Right cardiac atrium (tissue), 5 donors: ENCODE data around the gene NUAK2. TPM values are rescaled to one million over a fixed set of nuclear protein-coding genes. Genes with fewer than 3 reads are reported as not detected.
A peak's percentile ranks its signal among the peaks of the same experiment; 100 is the strongest.

Source experiments
- ATAC-seq, 2 donors: fragments of 200-7000 bp; cut with Tn5 transposase; one replicate each; pipeline versions ENCODE4 v1.8.0 to v1.9.1; 2020; ENCODE audit warnings: moderate library complexity in 2 of 2, mild to moderate bottlenecking in 1 of 2
- DNase-seq, 3 donors: peaks; one replicate each; pipeline ENCODE4 v3.0.0-alpha.2; 2020
- H3K27ac ChIP-seq: one replicate; pipeline ENCODE4 v1.5.1; 2013; ENCODE audit warnings: mild to moderate bottlenecking, low read length, control low read depth, moderate library complexity
- H3K27me3 ChIP-seq: one replicate; pipeline ENCODE4 v1.6.1; 2013; ENCODE audit not compliant: control insufficient read depth, insufficient read depth
- H3K4me1 ChIP-seq: one replicate; pipeline ENCODE4 v1.6.1; 2013; ENCODE audit warnings: low read length; ENCODE audit not compliant: control insufficient read depth, insufficient read depth
- H3K4me3 ChIP-seq: one replicate; pipeline ENCODE4 v1.5.1; 2013; ENCODE audit warnings: low read length, control low read depth
- H3K9me3 ChIP-seq: one replicate; pipeline ENCODE4 v1.6.1; 2013; ENCODE audit warnings: low read length; ENCODE audit not compliant: control insufficient read depth
- WGBS: extraction: QIAGEN DNeasy Blood & Tissue Kit; methylation state at CpG from one replicate; pipeline ENCODE4 v1.1.7; 2013; 5-methylcytosine and 5-hydroxymethylcytosine counted together
- intact Hi-C, 4 donors: fragments of 100-400 bp; cut with DNase I; formaldehyde crosslinking; loops; one replicate each; pipeline versions ENCODE4 v1.11.0 to v1.14.0; 2022 to 2023
- polyA plus RNA-seq: library from polyadenylated mRNA; stranded (reverse); fragments of 200-250 nt; gene quantifications from one replicate; pipeline ENCODE4 v1.2.3, GENCODE V29; 2013
- total RNA-seq, 4 donors: library from RNA; stranded (reverse); fragmentation: NEBNext Ultra II Directional; extraction: Animal tissue kit (Norgen Biotek cat#: 25700); gene quantifications; one replicate each; pipeline ENCODE4 v1.2.1, GENCODE V29; 2021
- donor health status: healthy with polysubstance abuse.
- donor health status: DM: no; HTN: yes; CAD: no.
- donor health status: DM: no; HTN: no; CAD: no.
- donor health status: DM: no; HTN: yes; CAD: no; lungs with severe emphysema.
- donor health status: DM: yes; HTN: yes; CAD: no.

The NUAK2 gene
- total and polyA plus RNA-seq, 5 donors, result 0.50 to 1.6 (median 1.2) TPM

DNA sequence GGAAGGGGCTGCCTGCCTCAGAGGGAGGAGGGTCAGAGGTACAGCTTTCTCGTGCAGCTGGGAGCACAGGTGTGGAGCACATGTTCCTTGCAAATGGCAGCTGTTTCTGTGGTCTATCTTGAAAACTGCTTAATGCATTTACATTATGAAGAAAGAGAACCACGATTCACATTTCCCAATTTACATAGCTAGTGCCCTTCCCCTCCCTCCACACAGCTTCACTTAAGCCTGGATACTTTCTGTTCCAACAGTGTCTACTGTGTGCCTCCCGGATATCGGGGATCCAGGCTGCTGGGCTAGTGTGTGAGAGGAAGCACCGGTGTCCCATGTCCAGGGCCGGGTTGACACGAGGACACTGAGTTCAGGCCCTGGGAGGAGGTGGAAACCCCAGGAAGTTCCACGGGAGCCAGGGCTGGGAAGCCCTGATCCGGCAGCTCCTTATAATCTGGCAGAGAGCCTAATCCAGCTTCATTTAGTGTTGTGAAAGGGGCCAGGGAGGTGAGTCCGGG, 62.2 kb downstream of the NUAK2 start:
- Histone ChIP-seq H3K4me1 (peaks cover 15% of the 10 kb centered on the region), H3K27ac (no peak overlapping the region), H3K27me3 (no peaks in the 10 kb centered on the region), H3K4me3 (no peak overlapping the region), H3K9me3 (no peaks in the 10 kb centered on the region)
- intact Hi-C loops, result loop anchor here (5.0 to 10.0 kb wide), 6 partner anchors 75 to 277 kb away; partner anchors contain the start of gene RBBP5 (in 2 of the 4)
- peak; percentile 8 to 39 for ATAC-seq
- peak in 1 of 3 donors; percentile 69 for DNase-seq
- WGBS, result 23% methylated on average over 10 of the region's 10 CpGs

- intact Hi-C loops, result loop anchor here (5.0 to 10.0 kb wide), 6 partner anchors 74 to 276 kb away; partner anchors contain the start of gene RBBP5 (in 2 of the 4)
- WGBS, result 80% methylated on average over 8 of the region's 8 CpGs
- Histone ChIP-seq H3K4me3 (no peak overlapping the region), H3K9me3 (no peaks in the 10 kb centered on the region), H3K27me3 (no peaks in the 10 kb centered on the region), H3K27ac (no peak overlapping the region), H3K4me1 (peaks cover 15% of the 10 kb centered on the region)
- DNase-seq (no peak), ATAC-seq (no peak)
Measured at GRCh38 chr1:205258719-205259118, 62.8 kb downstream of the NUAK2 start.

GRCh38 chr1:205258261-205258691, 63.3 kb downstream of the NUAK2 start:
- no peak overlapping the region for H3K4me3 ChIP-seq
- H3K27me3 ChIP-seq, result no peaks in the 10 kb centered on the region
- H3K4me1 ChIP-seq, result peaks cover 13% of the 10 kb centered on the region
- WGBS, result 78% methylated on average over 7 of the region's 7 CpGs
- H3K27ac ChIP-seq, result no peak overlapping the region
- DNase-seq, result no peak
- ATAC-seq, result no peak
- intact Hi-C loops, result loop anchor here (5.0 to 10.0 kb wide), 6 partner anchors 73 to 276 kb away; partner anchors contain the start of gene RBBP5 (in 2 of the 4)
- H3K9me3 ChIP-seq, result no peaks in the 10 kb centered on the region

- no peak overlapping the region for H3K27ac ChIP-seq
- DNase-seq (no peak), ATAC-seq (no peak)
- WGBS, result 70% methylated on average over 2 of the region's 2 CpGs
- H3K4me3 ChIP-seq, result no peak overlapping the region
- H3K9me3 ChIP-seq, result no peaks in the 10 kb centered on the region
- intact Hi-C loops, result loop anchor here (5.0 to 10.0 kb wide), 6 partner anchors 73 to 275 kb away; partner anchors contain the start of gene RBBP5 (in 2 of the 4)
- H3K27me3 ChIP-seq, result no peaks in the 10 kb centered on the region
- peaks cover 13% of the 10 kb centered on the region for H3K4me1 ChIP-seq
Measured at GRCh38 chr1:205257735-205258134, 63.8 kb downstream of the NUAK2 start.

- intact Hi-C loops, result loop anchor here (5.0 to 10.0 kb wide), 6 partner anchors 72 to 275 kb away; partner anchors contain the start of gene RBBP5 (in 2 of the 4)
- DNase-seq (no peak), ATAC-seq (no peak)
- no peak overlapping the region for H3K4me3 ChIP-seq
- peaks cover 13% of the 10 kb centered on the region for H3K4me1 ChIP-seq
- H3K27ac ChIP-seq, result no peak overlapping the region
- no peaks in the 10 kb centered on the region for H3K9me3 ChIP-seq
- no peaks in the 10 kb centered on the region for H3K27me3 ChIP-seq
- 91% methylated on average over 19 of the region's 19 CpGs for WGBS
Measured at GRCh38 chr1:205256951-205257625, 64.5 kb downstream of the NUAK2 start.

GRCh38 chr1:205255941-205256780, 65.4 kb downstream of the NUAK2 start:
- ATAC-seq, result peak; percentile 88 to 91
- peaks cover 10% of the 10 kb centered on the region for H3K4me1 ChIP-seq
- H3K9me3 ChIP-seq, result no peaks in the 10 kb centered on the region
- WGBS, result 23% methylated on average over 8 of the region's 8 CpGs
- H3K27ac ChIP-seq, result peak overlapping the region; percentile 48
- DNase-seq, result peak; percentile 89 to 96 (median 94)
- intact Hi-C loops, result loop anchor here (5.0 to 10.0 kb wide), 6 partner anchors 71 to 274 kb away; partner anchors contain the start of gene RBBP5 (in 2 of the 4)
- no peaks in the 10 kb centered on the region for H3K27me3 ChIP-seq
- no peak overlapping the region for H3K4me3 ChIP-seq

Other genes starting within 250 kb of the NUAK2 start
- gene TMEM81, start 237.3 kb downstream of the NUAK2 start, total RNA-seq, result 1 to 10 TPM; 1.6 to 3.5 (median 2.8) TPM
- 2.6 TPM for gene TMEM81, start 237.3 kb downstream of the NUAK2 start, polyA plus RNA-seq
- gene RBBP5, start 199.8 kb downstream of the NUAK2 start, total RNA-seq, result 10 to 100 TPM in 3 of 4 donors, 1 to 10 TPM in 1; 9.9 to 13.1 (median 11.7) TPM
- gene RBBP5, start 199.8 kb downstream of the NUAK2 start, polyA plus RNA-seq, result 5.4 TPM
- 10 to 100 TPM in 1 of 4 donors, 1 to 10 TPM in 3; 7.9 to 10.1 (median 8.6) TPM for gene DSTYK, start 110.0 kb downstream of the NUAK2 start, total RNA-seq
- 4.9 TPM for gene DSTYK, start 110.0 kb downstream of the NUAK2 start, polyA plus RNA-seq
- 10 to 100 TPM in 3 of 4 donors, 1 to 10 TPM in 1; 6.5 to 15.9 (median 13.2) TPM for gene TMCC2, start 93.8 kb downstream of the NUAK2 start, total RNA-seq
- gene TMCC2, start 93.8 kb downstream of the NUAK2 start, polyA plus RNA-seq, result 15.7 TPM
- under 1 TPM; 0.35 to 0.71 (median 0.52) TPM for gene KLHDC8A, start 35.2 kb upstream of the NUAK2 start, total RNA-seq
- 0.36 TPM for gene KLHDC8A, start 35.2 kb upstream of the NUAK2 start, polyA plus RNA-seq
- gene LEMD1, start 100.3 kb upstream of the NUAK2 start, total RNA-seq, result not detected
- gene LEMD1, start 100.3 kb upstream of the NUAK2 start, polyA plus RNA-seq, result not detected
- gene BLACAT1, start 134.3 kb upstream of the NUAK2 start, total RNA-seq, result under 1 TPM in 1 of 4 donors, not detected in 3; 0.09 TPM
- 0.07 TPM for gene BLACAT1, start 134.3 kb upstream of the NUAK2 start, polyA plus RNA-seq
- 100 to 1,000 TPM in 3 of 4 donors, 10 to 100 TPM in 1; 80.2 to 148 (median 141) TPM for gene CDK18, start 182.9 kb upstream of the NUAK2 start, total RNA-seq
- 150 TPM for gene CDK18, start 182.9 kb upstream of the NUAK2 start, polyA plus RNA-seq